COLO668 (cell line): ENCODE data around the gene SBF2.

Source experiments
- DNase-seq: peaks from one replicate; lab custom pipeline; 2025; ENCODE audit not compliant: unreplicated experiment; lab: John Stamatoyannopoulos, UW

SBF2 gene

GRCh38 chr11:9861860-9862725 is 431.9 kb downstream of the SBF2 start:
- peak; percentile 37 for DNase-seq

GRCh38 chr11:9859554-9860305 is 434.3 kb downstream of the SBF2 start:
- DNase-seq = no peak

DNA sequence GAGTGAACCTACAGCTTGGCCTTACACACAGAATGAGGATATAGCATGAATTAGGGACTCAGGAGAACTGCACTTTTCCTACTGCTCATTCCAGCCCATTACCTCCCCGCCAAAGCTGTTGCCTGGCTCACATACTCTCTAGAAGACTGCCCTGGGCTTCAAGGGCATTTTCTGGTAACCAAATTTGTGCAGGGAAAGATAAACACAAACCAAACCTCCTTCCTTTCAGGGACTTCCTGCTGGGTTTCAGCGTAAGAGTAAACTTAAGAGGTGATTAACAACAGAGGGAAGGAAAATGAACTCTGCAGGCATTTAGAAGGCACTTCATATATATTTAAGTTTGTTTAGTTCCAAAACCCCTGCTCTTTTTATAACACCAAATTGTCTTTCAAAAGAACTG is 435.2 kb downstream of the SBF2 start:
- no peak for DNase-seq

DNA sequence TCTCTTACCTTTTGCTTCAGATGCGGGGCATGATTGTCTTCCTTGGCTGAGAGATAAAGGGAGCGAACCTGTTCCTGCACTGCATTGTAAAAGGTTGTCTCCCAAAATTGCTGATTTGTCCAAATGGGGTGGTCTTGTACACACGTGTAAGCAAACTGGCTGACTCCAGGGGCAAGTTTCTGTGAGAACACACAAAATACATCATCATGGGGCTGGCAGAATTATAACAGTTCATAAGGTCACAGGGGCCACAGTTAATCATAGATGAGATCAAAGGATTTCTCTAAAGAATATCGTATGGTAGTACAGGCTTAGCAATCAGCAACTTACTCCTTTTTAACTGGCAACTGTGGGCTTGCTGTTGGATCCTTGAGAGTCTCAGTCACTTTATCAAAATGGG is 435.8 kb downstream of the SBF2 start:
- no peak for DNase-seq

DNA sequence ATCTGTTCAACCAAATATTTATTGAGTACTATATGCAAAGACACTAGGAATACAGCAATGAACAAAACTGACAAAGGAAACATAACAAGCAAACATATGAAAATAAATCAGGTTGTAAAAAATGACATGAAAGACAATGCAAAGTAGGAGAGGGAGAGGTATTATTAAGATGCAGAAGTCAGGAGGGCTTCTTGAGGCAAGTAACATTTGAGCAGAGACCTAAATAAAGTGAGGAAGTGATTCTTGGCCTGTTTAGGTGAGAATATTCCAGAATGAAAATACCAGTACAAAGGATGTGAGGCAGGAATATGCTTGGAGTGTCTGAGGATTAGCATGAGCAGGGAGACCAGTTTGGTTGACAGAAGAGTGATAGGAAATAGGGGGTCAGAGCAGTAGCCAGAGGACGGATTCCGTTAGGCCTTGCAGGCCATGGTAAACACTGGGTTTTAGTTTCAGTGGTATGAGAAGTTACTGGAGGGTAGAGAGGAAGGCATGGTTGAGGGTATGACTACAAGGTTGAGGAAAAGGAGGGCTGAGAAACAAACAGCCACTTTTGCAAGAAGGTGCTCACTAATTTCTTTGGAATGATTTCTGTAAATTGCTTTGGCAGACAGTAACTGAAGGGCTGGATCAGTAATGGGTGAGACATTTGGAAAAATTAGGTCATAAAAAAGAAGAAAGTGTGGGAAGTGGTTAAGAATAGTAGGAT is 438.3 kb downstream of the SBF2 start:
- DNase-seq = no peak

GRCh38 chr11:9853929-9854552 is 440.0 kb downstream of the SBF2 start:
- DNase-seq = no peak

- DNase-seq = no peak
Measured at GRCh38 chr11:9852465-9852864, 441.6 kb downstream of the SBF2 start.

DNA sequence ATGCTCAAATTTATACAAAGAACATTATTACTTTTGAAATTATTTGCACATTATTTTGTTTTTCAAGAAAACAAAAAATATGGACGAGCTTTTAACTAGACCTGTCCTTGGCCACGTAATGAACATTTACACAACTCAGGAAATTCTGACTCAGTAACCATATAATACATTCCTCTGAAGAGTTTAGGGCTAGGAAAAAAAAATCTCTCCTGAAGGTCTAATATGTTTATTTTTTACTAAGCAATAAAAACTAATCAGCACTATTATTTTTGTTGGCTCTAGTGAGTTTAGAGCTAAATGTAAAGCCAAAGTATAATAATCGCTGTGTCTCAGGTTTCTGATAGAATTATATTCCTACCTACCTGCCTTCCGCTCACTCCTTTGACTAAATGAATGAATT is 442.7 kb downstream of the SBF2 start:
- DNase-seq = no peak

- DNase-seq = no peak
Measured at GRCh38 chr11:9850224-9850895, 443.7 kb downstream of the SBF2 start.

DNA sequence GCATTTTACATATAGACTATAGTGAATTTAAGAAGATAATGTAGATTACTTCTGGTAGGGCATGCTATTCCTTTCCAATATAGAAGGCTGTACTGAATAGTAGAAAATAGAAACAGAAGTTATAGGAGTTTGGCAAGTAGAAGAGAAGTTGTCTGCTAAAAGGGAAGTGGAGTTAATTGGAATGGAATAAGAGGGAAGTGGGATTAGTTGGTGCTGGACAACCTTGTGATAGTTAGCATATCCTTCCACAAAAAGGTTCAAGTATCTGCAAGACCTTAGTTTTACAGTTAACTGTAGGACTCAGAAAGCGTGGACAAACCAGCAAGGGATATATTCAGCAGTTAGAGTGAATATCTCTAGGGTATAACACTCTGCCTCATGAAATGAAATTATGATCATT is 444.6 kb downstream of the SBF2 start:
- DNase-seq = no peak

DNA sequence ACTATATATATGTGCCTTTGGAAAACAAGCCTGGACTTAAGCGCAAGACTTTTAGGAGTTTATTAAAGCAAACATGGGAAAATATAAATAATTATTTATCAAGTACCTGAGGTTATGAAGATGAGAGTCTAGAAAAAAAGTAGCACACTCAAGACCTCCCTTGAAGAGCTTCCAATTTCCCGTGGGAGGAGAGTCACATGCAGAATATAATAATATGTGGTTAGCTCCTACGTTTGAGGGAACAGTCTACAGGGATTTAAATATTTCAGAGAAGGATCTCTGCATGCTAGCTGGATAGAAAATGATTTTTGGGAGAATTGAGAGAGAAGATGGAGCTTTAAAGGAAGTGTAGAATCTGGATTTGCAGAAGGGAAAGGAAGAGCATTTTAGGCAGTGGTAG is 446.4 kb downstream of the SBF2 start:
- DNase-seq = no peak

- no peak for DNase-seq
Measured at GRCh38 chr11:9842923-9843322, 451.1 kb downstream of the SBF2 start.

GRCh38 chr11:9840460-9841004 is 453.5 kb downstream of the SBF2 start:
- DNase-seq = no peak

DNA sequence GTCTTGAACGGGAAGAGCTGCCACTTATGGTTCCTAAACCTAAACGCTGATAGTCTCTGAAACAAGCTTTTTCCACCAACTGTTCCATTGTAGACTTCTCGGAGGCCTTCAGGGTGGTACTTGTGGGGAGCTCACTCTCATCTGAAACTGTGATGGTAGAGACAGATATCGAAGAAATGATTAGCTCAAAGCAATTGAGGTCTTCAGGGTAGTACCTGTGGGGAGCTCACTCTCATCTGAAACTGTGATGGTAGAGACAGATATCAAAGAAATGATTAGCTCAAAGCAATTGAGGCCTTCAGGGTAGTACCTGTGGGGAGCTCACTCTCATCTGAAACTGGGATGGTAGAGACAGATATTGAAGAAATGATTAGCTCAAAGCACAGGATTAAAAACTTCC is 454.5 kb downstream of the SBF2 start:
- no peak for DNase-seq

DNA sequence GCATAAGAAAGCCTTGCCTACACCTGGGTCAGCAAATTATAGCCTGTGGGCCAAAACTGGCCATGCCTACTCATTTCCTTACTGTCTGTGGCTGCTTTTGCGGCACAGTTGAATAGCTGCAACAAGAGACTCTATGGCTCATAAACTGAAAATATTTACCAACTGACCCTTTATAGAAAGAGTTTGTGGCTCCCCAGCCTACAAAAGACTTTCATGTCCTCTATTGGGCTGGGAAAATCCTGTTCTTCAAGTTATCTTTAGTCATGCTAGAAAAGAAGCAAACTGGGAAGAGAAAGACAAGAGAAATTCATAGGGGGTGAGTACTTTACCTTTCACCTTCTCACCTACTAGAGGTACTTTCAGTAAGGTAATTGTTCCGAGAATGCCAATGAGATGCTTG is 455.1 kb downstream of the SBF2 start:
- DNase-seq = no peak

DNA sequence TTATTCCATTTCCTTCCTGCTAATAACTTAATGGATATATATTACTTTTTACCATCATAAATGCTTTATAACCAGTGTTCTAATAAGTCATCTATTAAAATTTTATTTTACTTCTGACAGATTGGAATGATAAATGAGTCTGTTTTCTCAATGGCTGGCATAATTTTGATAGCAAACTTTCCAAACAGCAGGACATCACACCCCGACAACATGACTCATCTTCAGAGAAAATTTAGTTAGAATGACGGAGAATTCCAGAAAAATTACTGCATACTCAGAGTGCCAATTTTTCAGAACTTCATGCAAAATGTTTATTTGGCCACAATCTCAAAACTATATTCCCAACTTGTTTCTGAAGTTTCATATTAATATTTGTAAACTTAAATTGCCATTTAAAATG is 455.8 kb downstream of the SBF2 start:
- no peak for DNase-seq

DNA sequence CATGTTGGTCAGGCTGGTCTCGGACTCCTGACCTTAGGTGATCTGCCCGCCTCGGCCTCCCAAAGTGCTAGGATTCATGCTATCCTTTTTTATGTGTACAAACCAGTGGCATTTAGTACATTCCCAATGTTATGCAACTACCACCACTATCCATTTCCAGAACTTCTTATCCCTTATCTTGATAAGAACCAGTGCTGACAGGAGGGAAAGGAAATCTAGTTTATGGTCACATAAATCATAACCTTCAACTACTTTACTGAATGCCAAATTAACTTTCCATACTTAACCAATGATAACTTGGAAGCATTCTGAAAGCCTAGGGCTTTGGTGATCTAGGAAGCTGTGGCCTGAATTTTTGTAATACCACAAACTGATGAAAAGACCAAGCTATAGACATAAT is 459.7 kb downstream of the SBF2 start:
- DNase-seq = no peak

GRCh38 chr11:9831122-9831521 is 462.9 kb downstream of the SBF2 start:
- DNase-seq = no peak

DNA sequence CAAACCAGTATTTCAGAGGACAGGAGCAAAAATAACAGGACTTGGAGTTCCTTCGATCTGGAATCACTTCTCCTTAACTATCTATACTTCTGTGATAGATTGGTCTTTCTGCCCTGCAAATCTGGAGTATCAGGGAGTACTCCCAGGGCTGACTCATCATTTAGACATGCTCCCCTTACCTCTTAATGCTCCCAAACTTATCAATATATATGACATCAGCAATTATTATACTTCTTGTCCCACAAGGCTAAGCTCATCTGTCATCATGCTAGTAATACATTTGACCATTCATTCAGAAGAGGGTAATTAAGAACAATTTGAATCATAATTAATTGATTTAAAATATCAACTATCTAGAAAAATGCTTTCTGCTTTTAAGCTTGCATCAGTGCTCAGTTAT is 466.3 kb downstream of the SBF2 start:
- no peak for DNase-seq

DNA sequence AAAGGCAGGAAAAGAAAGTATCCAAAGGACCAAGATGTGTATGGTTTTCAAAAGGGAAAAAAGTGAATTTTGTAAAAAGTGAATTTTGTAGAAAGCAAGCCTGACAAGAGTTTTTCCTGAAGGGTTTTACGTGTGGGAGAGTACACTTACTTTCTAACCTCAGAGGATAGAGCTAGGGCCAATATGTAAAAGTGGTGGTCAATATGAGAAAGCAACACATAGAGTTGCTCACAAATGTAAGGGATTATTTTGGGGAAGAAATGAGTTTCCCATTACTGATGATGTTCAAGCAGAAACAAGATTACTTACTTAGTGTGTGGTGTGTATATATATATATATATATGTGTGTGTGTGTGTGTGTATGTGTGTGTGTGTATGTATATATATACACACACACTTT is 467.6 kb downstream of the SBF2 start:
- no peak for DNase-seq

DNA sequence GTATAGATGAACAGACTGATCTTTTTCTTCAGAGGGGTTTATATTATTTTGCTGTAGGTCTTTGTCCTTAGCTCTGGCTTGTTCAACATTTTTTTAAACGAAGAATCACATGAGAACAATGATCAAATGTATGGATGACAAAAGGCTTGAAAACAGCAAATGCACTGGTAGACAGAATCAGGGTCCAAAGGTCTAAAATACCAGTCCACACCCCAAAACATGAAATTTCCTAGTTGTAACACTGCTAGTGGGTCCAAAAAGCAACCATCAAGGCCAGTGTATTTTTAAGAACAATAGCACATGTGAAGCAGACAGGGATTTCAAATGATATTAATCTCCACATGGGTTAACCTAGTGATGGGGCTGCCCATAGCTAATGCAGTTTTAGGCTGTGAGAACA is 468.1 kb downstream of the SBF2 start:
- no peak for DNase-seq
